Retinal pigment epithelial cell (primary cell): ENCODE measurements around the gene ARAF.

Source experiments
- DNase-seq: peaks from one replicate; pipeline ENCODE4 v3.0.0-alpha.2; 2010; ENCODE audit warnings: low read depth
- H3K4me3 ChIP-seq: 2 replicates; pipeline ENCODE4 v1.5.1; 2011; ENCODE audit warnings: mild to moderate bottlenecking, low read length, control low read depth, moderate library complexity
- TF ChIP-seq, protein P1 (sequence below): conservative IDR thresholded peaks from 2 replicates; pipeline ENCODE4 v1.5.1; 2011; ENCODE audit warnings: low read depth, low read length, control low read depth, inconsistent platforms

ARAF gene

DNA sequence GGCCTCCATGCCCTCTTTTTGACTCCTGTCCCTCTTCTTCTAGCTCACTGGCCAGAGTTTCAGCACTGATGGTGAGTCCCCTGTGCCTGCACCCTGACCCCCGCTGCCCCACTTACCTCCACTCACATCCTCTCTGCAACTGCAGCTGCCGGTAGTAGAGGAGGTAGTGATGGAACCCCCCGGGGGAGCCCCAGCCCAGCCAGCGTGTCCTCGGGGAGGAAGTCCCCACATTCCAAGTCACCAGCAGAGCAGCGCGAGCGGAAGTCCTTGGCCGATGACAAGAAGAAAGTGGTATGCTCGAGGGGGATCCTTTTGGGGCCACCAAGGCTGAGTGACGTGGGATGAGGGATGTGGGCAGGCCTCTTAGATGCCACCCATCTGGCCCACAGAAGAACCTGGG is 5.8 kb downstream of the ARAF start:
- no peak for DNase-seq
- TF ChIP-seq, protein P1, sequence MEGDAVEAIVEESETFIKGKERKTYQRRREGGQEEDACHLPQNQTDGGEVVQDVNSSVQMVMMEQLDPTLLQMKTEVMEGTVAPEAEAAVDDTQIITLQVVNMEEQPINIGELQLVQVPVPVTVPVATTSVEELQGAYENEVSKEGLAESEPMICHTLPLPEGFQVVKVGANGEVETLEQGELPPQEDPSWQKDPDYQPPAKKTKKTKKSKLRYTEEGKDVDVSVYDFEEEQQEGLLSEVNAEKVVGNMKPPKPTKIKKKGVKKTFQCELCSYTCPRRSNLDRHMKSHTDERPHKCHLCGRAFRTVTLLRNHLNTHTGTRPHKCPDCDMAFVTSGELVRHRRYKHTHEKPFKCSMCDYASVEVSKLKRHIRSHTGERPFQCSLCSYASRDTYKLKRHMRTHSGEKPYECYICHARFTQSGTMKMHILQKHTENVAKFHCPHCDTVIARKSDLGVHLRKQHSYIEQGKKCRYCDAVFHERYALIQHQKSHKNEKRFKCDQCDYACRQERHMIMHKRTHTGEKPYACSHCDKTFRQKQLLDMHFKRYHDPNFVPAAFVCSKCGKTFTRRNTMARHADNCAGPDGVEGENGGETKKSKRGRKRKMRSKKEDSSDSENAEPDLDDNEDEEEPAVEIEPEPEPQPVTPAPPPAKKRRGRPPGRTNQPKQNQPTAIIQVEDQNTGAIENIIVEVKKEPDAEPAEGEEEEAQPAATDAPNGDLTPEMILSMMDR, result no peak
- no peak overlapping the region for H3K4me3 ChIP-seq

DNA sequence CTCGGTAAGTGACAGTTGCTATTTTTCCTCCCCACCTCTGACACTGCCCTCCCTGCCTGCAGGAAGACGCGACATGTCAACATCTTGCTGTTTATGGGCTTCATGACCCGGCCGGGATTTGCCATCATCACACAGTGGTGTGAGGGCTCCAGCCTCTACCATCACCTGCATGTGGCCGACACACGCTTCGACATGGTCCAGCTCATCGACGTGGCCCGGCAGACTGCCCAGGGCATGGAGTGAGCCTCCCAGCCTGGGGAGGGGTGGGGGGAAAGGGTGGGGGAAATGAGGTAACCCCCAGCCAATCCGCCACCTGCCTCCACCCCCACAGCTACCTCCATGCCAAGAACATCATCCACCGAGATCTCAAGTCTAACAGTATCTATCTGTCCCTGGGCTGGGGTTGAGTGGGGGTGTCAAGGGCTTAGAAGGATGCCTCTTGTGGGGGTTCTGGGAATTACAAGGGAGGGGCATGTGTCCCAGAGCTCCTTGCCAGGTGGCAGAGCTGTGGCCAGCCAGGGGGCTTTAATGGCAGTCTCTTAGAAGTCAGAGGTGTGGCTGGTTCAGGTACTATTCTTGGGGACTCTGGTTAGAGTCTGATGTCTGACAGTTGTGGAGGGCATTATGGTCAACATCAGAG is 7.8 kb downstream of the ARAF start:
- TF ChIP-seq, protein P1, result peak; percentile 49
- no peak overlapping the region for H3K4me3 ChIP-seq
- DNase-seq, result no peak

DNA sequence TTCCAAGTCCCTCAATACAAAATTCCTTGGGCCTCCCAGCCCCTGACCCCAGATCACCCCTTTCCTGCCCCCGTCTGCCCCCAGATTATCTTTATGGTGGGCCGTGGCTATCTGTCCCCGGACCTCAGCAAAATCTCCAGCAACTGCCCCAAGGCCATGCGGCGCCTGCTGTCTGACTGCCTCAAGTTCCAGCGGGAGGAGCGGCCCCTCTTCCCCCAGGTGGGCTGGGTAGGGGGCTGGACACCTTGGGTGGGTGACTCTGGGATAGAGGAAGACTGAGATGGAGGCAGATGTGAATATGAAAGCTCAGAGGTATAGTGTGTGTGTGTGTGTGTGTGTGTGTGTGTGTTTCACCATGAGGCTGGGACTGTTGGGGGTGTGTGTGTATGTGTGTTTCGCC is 9.8 kb downstream of the ARAF start:
- TF ChIP-seq, protein P1, result no peak
- no peak for DNase-seq
- no peak overlapping the region for H3K4me3 ChIP-seq

DNA sequence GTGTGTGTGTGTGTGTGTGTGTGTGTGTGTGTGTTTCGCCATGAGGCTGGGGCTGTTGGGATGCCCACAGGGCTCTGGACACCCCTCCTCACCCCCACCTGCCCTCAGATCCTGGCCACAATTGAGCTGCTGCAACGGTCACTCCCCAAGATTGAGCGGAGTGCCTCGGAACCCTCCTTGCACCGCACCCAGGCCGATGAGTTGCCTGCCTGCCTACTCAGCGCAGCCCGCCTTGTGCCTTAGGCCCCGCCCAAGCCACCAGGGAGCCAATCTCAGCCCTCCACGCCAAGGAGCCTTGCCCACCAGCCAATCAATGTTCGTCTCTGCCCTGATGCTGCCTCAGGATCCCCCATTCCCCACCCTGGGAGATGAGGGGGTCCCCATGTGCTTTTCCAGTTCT is 10.2 kb downstream of the ARAF start:
- TF ChIP-seq, protein P1, result no peak
- no peak for DNase-seq
- no peak overlapping the region for H3K4me3 ChIP-seq

DNA sequence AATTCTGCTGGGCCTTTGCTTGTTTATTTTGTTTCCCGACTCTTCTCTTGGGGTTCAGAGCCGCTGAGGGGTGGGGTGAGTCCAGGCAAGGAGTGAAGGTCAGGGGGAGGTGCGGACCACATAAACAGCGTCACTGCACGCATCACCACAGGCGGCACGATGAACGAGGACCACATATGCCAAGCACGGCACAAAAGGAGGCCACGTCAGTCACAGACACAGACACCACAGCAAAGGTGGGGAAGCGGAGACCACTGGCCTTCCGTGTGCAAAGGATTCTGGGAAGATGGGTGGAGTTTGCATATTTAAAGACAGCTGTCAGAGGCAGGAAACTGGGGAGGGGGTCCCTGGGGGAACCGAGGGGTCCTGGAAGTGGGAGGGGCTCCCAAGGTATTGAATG is 10.9 kb downstream of the ARAF start:
- DNase-seq, result no peak
- no peak overlapping the region for H3K4me3 ChIP-seq
- TF ChIP-seq, protein P1, result no peak

DNA sequence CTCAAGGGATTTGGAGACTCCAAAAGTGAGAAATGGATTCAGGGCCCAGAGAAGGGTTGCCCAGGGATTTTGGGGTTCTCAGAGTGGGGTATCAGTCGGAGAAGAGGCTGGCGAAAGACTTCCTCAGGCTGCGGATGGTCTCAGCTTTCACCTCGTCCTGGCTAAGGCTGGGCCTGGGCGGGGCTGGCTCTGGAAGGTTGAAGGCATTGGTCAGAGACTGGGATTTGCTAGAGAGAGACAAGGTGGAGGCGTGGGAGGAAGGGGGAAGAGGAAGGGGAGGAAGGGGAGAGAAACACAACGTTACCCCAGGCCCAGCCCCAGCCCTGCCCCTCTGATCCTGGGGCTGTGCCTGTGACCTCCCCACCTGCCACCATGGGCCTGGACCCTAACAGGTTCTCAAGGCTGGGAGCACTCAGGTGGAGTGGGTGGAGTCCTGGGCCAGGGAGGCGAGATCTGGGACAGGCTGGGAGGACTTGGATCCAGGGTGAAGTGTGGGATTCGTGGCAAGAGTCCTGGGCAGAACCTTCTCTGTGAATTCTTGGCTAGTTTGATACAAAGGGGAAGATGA is 11.9 kb downstream of the ARAF start:
- no peak for DNase-seq
- TF ChIP-seq, protein P1, result no peak
- no peak overlapping the region for H3K4me3 ChIP-seq
